Smooth muscle cell (in vitro differentiated cells): Measurements from ENCODE around the gene LRP1B. TPM values are rescaled to one million over a fixed set of nuclear protein-coding genes. Genes with fewer than 3 reads are reported as not detected.
A peak's percentile ranks its signal among the peaks of the same experiment; 100 is the strongest.

ENCODE experiments used
- DNase-seq: peaks from one replicate; lab custom pipeline; 2025; ENCODE audit not compliant: unreplicated experiment; lab: John Stamatoyannopoulos, UW
- H2AFZ ChIP-seq: fragments of 200-600 bp; sonication (generic); 2 replicates; pipeline ENCODE4 v1.6.0; 2016; ENCODE audit warnings: antibody characterized with exemption, low read depth, mild to moderate bottlenecking
- H3F3A ChIP-seq: fragments of 200-600 bp; sonication (generic); 2 replicates; pipeline ENCODE4 v1.6.0; 2017; ENCODE audit warnings: antibody characterized with exemption, low read depth
- H3K27ac ChIP-seq: fragments of 200-600 bp; sonication (generic); 2 replicates; pipeline ENCODE4 v1.5.1; 2016; ENCODE audit warnings: low read depth, mild to moderate bottlenecking
- H3K27me3 ChIP-seq: fragments of 200-600 bp; sonication (generic); 2 replicates; pipeline ENCODE4 v1.6.1; 2016; ENCODE audit warnings: low read depth, mild to moderate bottlenecking
- H3K36me3 ChIP-seq: fragments of 200-600 bp; sonication (generic); 2 replicates; pipeline ENCODE4 v1.5.1; 2016; ENCODE audit warnings: low read depth
- H3K4me1 ChIP-seq: fragments of 200-600 bp; sonication (generic); 2 replicates; pipeline ENCODE4 v1.5.1; 2016; ENCODE audit warnings: low read depth
- H3K4me2 ChIP-seq: fragments of 200-600 bp; sonication (generic); 2 replicates; pipeline ENCODE4 v1.6.0; 2016; ENCODE audit warnings: mild to moderate bottlenecking
- H3K4me3 ChIP-seq: fragments of 200-600 bp; sonication (generic); 2 replicates; pipeline ENCODE4 v1.5.1; 2016; ENCODE audit warnings: mild to moderate bottlenecking
- H3K79me2 ChIP-seq: fragments of 200-600 bp; sonication (generic); 2 replicates; pipeline ENCODE4 v1.6.0; 2016; ENCODE audit warnings: low read depth, mild to moderate bottlenecking
- H3K9ac ChIP-seq: fragments of 200-600 bp; sonication (generic); 2 replicates; pipeline ENCODE4 v1.6.0; 2016; ENCODE audit warnings: low read depth
- H3K9me3 ChIP-seq: fragments of 200-600 bp; sonication (generic); replicated peaks from 2 replicates; pipeline ENCODE4 v1.5.1; 2016; ENCODE audit warnings: low read depth
- H4K20me1 ChIP-seq: fragments of 200-600 bp; sonication (generic); 2 replicates; pipeline ENCODE4 v1.6.0; 2016; ENCODE audit warnings: low read depth
- WGBS: methylation state at CpG from one replicate; pipeline ENCODE4 v1.1.7; 2016; ENCODE audit warnings: low lambda C conversion rate; 5-methylcytosine and 5-hydroxymethylcytosine counted together
- polyA plus RNA-seq: library from polyadenylated mRNA; unstranded; fragments of >200 nt; fragmentation: Nextera tagmentation; extraction: Ambion mirVana; gene quantifications from 2 replicates; pipeline ENCODE4 v1.2.1, GENCODE V29; 2016
- total RNA-seq: library from RNA; depleted of rRNA; stranded (reverse); fragments of >200 nt; gene quantifications from 2 replicates; pipeline ENCODE4 v1.2.3, GENCODE V29; 2014
- TF ChIP-seq, protein P1 (sequence below): fragments of 200-600 bp; sonication (generic); IDR thresholded peaks from 2 replicates; pipeline ENCODE4 v1.5.1; 2017; ENCODE audit warnings: borderline replicate concordance, mild to moderate bottlenecking, antibody characterized with exemption; ENCODE audit not compliant: insufficient read depth, poor library complexity, severe bottlenecking

Gene LRP1B
- total and polyA plus RNA-seq, 2 experiments from 2014 or later = 0.08 to 2.9 TPM

DNA sequence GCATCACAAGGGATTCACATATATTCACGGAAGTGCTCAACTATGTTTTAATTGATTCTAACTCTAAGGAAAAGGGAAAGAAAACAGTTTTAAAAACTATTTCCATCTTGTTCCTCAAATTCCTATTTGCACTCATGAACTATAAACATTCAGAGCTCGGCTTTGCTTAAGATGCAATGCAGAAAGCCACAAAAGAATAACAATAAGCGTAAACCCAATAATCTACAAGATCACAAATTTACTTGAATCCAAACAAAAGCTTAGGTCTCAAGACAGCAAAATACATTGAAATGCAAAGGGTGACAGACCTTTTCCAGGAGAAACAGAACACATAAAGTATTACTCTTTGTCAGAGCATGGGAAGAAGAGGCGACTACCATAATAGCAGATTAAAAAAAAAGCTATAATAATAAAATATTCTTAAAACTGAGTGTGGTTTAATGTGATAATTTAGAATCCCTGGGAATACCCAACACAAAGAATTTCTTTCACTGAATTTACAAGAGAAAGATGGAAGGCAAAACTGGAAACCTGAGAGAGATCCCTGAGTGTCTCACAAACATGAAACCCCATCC is 1094.9 kb downstream of the LRP1B start:
- no peaks in the 10 kb centered on the region for H3K27me3 ChIP-seq

DNA sequence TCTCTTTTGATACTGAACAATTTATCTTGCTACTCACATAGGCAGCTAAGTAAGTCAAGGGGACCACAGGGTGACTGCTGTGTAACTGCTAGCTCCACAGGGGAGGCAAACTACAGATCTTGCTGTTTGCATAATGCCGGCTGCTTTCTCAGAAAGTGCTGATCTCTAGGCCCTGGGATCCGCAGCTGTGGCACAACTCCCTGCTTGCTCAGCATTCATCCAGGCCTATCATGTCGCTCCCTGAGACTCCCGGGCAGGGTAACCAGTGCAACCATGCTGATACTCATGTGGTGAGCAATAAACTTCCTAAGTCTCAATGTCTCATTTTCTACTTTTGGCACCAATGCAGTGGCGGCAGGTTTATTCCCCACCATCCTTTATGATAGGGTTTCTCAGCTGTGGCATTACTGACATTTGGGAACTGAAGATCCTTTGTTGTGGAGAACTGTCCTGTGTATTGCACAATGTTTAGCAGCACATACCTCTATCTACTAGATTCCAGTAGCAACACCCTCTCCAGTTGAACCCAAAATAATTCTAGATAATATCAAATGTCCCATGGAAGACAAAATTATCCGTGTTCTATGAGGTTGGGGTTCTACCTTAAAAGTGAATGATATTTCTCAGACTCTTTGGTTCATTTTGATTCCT is 1101.3 kb downstream of the LRP1B start:
- Histone ChIP-seq H3K27me3 (no peaks in the 10 kb centered on the region), H3K4me2 (no peak overlapping the region), H3K9me3 (no peaks in the 10 kb centered on the region), H4K20me1 (no peaks in the 10 kb centered on the region), H2AFZ (no peak overlapping the region), H3F3A (no peaks in the 10 kb centered on the region), H3K27ac (no peak overlapping the region), H3K36me3 (no peaks in the 10 kb centered on the region), H3K79me2 (no peaks in the 10 kb centered on the region), H3K4me3 (no peak overlapping the region), H3K9ac (no peak overlapping the region), H3K4me1 (no peaks in the 10 kb centered on the region)
- WGBS = 83% methylated on average over 6 of the region's 6 CpGs
- TF ChIP-seq, protein P1, sequence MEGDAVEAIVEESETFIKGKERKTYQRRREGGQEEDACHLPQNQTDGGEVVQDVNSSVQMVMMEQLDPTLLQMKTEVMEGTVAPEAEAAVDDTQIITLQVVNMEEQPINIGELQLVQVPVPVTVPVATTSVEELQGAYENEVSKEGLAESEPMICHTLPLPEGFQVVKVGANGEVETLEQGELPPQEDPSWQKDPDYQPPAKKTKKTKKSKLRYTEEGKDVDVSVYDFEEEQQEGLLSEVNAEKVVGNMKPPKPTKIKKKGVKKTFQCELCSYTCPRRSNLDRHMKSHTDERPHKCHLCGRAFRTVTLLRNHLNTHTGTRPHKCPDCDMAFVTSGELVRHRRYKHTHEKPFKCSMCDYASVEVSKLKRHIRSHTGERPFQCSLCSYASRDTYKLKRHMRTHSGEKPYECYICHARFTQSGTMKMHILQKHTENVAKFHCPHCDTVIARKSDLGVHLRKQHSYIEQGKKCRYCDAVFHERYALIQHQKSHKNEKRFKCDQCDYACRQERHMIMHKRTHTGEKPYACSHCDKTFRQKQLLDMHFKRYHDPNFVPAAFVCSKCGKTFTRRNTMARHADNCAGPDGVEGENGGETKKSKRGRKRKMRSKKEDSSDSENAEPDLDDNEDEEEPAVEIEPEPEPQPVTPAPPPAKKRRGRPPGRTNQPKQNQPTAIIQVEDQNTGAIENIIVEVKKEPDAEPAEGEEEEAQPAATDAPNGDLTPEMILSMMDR = no peak
- DNase-seq = no peak

More for the DNA sequence above, 1094.9 kb downstream of the LRP1B start:
- Histone ChIP-seq H3K9ac (no peak overlapping the region), H4K20me1 (no peaks in the 10 kb centered on the region), H3K4me1 (peaks cover 11% of the 10 kb centered on the region), H3K79me2 (no peaks in the 10 kb centered on the region), H3K9me3 (no peaks in the 10 kb centered on the region), H3K36me3 (no peaks in the 10 kb centered on the region), H3K4me3 (no peak overlapping the region), H3K27ac (no peak overlapping the region), H2AFZ (peak overlapping the region; percentile 51), H3F3A (no peaks in the 10 kb centered on the region), H3K4me2 (no peak overlapping the region)
- no peak for DNase-seq
- 68% methylated on average over 4 of the region's 4 CpGs for WGBS
- TF ChIP-seq, protein P1 = no peak

DNA sequence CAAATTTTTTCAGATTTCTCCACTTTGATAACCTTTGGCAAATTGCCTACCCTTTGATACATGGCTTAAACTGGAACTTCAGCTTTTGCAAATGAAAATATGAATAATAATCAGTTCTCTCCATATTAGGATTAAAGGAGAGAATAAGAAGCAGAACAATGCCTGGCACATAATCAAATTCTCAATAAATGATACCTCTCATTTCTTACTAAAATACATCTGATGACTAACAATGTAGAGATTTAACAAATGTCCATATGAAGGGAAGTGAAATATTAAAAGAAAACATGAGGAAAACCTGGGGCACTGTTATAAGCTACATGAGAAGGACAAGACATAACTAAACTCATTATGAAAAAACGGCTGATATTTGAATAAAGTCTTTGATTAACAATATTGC is 1103.6 kb downstream of the LRP1B start:
- Histone ChIP-seq H3K27ac (no peak overlapping the region), H4K20me1 (no peaks in the 10 kb centered on the region), H3K36me3 (no peaks in the 10 kb centered on the region), H3K4me1 (no peaks in the 10 kb centered on the region), H3K4me3 (no peak overlapping the region), H3F3A (no peaks in the 10 kb centered on the region), H2AFZ (no peak overlapping the region), H3K27me3 (no peaks in the 10 kb centered on the region), H3K4me2 (no peak overlapping the region), H3K79me2 (no peaks in the 10 kb centered on the region), H3K9ac (no peak overlapping the region), H3K9me3 (no peaks in the 10 kb centered on the region)
- DNase-seq = no peak
- WGBS = 87% methylated on average over 1 of the region's 1 CpG
- TF ChIP-seq, protein P1 = no peak

DNA sequence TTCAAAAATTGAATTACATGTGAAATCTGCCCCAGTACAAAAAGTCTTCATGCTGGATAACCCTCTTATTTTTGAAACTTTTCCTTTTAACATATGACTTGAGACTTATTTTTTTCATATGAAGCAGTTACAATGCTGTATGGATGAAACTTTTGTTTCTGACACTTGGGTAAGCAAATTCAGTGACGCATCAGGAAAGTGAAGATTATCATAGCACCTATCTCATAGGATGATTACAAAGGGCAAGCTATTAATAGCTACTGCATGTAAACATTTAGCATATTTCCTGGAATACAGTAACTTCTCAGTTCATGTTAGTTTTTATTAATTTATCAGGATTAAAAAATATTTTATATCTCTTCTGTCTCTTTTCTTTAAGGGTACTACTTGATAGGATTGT is 1109.2 kb downstream of the LRP1B start:
- DNase-seq = no peak
- no peak overlapping the region for H3K27ac ChIP-seq
- H3K36me3 ChIP-seq = no peaks in the 10 kb centered on the region
- WGBS = 92% methylated on average over 1 of the region's 1 CpG
- no peak overlapping the region for H3K4me2 ChIP-seq
- H3K9ac ChIP-seq = no peak overlapping the region
- no peaks in the 10 kb centered on the region for H3F3A ChIP-seq
- no peaks in the 10 kb centered on the region for H3K79me2 ChIP-seq
- TF ChIP-seq, protein P1 = no peak
- no peaks in the 10 kb centered on the region for H4K20me1 ChIP-seq
- no peaks in the 10 kb centered on the region for H3K4me1 ChIP-seq
- no peaks in the 10 kb centered on the region for H3K27me3 ChIP-seq
- H3K4me3 ChIP-seq = no peak overlapping the region
- H2AFZ ChIP-seq = peak overlapping the region; percentile 61
- no peaks in the 10 kb centered on the region for H3K9me3 ChIP-seq
